Bronchial epithelial cell (primary cell): ENCODE data around the gene C16orf95. TPM values are rescaled to one million over a fixed set of nuclear protein-coding genes. Genes with fewer than 3 reads are reported as not detected.

Source experiments
- DNase-seq: peaks from one replicate; pipeline ENCODE4 v3.0.0-alpha.2; 2010; ENCODE audit warnings: low read depth
- FAIRE-seq: peaks from 2 replicates; lab custom pipeline; 2011; peaks lifted over from hg19 to GRCh38; lab: Jason Lieb, UNC
- H3K27me3 ChIP-seq: 2 replicates; pipeline ENCODE4 v1.5.1; 2011; ENCODE audit warnings: low read length; ENCODE audit not compliant: control insufficient read depth, insufficient read depth
- H3K36me3 ChIP-seq: 2 replicates; pipeline ENCODE4 v1.5.1; 2011; ENCODE audit warnings: low read length; ENCODE audit not compliant: control insufficient read depth, insufficient read depth
- H3K4me3 ChIP-seq: 2 replicates; pipeline ENCODE4 v1.5.1; 2011; ENCODE audit warnings: mild to moderate bottlenecking, low read depth, low read length, control low read depth
- CTCF ChIP-seq: IDR thresholded peaks from 2 replicates; pipeline ENCODE4 v1.5.1; 2011; ENCODE audit warnings: mild to moderate bottlenecking, moderate library complexity, low read length, control low read depth, inconsistent platforms; ENCODE audit not compliant: insufficient read depth, severe bottlenecking
- total RNA-seq: library from RNA; depleted of rRNA; stranded (reverse); fragments of >200 nt; gene quantifications from 2 replicates; pipeline ENCODE4 v1.2.1, GENCODE V29; 2014

The C16orf95 gene
- total RNA-seq, 1 donor from 2014 or later, result 0.79 TPM

DNA sequence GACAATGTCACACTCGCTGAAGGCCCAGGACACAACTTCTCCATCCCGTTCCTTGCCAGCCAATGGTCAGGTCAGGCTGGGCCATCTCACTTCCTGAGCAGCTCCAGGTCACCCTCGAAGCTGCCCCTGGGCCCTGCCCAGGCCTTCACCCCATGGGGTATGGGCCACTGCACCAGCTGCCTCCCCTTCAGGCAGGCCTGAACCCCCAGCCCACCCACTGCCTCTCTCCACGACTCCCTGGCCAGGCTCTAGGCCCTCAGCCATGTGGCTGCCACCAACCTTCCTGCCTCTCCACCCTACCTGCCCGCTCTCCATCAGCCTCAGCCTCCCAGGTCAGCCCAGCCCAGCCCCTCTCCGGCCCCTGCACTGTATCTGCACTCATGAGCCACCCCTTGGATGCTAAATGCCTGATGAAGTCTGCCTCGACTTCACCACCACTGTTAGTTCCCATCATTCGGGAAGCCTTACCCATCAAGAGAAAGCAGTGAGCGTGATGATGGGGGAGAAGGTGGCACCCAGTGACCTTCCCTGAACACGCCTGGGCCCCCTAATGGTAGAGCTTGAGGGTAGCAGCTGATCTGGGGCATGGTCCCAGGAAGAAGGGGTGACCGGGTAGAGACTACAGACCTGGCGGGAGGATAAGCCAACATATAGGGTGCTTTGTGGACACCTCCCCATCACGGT lies 30.9 kb upstream of the C16orf95 start:
- no peaks in the 10 kb centered on the region for H3K27me3 ChIP-seq
- DNase-seq (no peak), FAIRE-seq (no peak)
- H3K36me3 ChIP-seq, result peaks cover 27% of the 10 kb centered on the region
- H3K4me3 ChIP-seq, result no peak overlapping the region
- no peak for TF ChIP-seq CTCF

DNA sequence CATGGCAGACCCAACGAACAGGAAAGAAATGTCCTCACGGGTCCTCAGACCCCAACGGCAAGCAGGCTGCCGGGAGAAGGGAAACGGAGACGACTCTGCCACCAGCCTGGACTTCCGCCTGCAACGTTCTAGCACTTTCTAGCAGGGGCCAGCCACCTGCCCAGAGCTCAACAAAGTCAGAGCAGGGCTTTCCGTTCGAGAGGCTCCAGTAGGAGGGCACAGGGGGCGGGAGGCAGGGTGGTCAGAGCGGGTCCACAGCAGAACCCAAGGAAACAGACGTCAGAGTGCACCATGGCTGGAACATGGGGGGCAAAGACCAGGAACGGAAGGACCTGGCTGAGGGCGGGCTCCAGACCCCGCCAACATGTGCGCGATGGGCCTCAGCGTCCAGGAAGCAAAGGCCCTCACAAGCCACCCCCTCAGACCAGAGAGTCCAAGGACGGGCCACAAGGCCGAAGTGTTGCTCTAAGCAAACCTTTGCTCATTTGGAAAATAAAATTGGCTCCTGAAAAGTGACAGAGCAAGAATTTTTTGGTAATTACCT lies 29.4 kb upstream of the C16orf95 start:
- Histone ChIP-seq H3K27me3 (no peaks in the 10 kb centered on the region), H3K4me3 (no peak overlapping the region), H3K36me3 (peaks cover 36% of the 10 kb centered on the region)
- DNase-seq (no peak), FAIRE-seq (no peak)
- TF ChIP-seq CTCF, result no peak

- FAIRE-seq (no peak), DNase-seq (no peak)
- no peaks in the 10 kb centered on the region for H3K27me3 ChIP-seq
- no peak overlapping the region for H3K4me3 ChIP-seq
- H3K36me3 ChIP-seq, result peaks cover 36% of the 10 kb centered on the region
- no peak for TF ChIP-seq CTCF
Observed at GRCh38 chr16:87345726-87346424, 28.7 kb upstream of the C16orf95 start.

DNA sequence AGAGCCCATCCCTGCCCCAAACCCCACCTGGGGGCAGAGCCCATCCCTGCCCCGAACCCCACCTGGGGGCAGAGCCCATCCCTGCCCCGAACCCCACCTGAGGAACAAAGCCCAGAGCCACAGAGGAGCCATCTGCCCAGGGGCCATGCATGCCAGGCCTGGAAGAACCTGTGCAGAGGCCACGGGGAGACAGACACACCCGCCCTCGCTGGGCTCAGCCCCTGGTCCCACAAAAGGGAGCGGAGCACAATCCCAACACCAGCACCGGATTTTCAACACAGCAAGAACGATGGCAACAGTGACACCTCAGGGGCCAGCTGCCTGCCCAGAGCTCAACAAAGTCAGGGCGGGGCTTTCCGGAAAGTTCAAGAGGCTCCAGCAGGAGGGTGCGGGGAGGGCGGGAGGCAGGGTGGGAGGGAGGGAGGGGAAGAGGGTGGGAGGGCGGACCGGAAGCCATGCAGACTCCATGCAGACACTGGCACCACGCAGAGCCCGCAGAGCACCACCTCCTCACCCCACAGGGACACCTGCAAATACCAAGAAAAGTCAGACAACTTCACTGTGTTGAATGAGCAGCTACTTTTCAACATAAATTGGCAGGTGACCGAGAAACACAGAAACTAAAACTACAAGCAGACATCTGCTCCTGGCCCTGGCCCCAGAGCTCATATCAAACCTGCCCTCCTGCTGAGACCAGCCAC lies 27.9 kb upstream of the C16orf95 start:
- DNase-seq (peak; percentile 4), FAIRE-seq (no peak)
- Histone ChIP-seq H3K27me3 (no peaks in the 10 kb centered on the region), H3K36me3 (peaks cover 36% of the 10 kb centered on the region), H3K4me3 (no peak overlapping the region)
- TF ChIP-seq CTCF, result no peak

DNA sequence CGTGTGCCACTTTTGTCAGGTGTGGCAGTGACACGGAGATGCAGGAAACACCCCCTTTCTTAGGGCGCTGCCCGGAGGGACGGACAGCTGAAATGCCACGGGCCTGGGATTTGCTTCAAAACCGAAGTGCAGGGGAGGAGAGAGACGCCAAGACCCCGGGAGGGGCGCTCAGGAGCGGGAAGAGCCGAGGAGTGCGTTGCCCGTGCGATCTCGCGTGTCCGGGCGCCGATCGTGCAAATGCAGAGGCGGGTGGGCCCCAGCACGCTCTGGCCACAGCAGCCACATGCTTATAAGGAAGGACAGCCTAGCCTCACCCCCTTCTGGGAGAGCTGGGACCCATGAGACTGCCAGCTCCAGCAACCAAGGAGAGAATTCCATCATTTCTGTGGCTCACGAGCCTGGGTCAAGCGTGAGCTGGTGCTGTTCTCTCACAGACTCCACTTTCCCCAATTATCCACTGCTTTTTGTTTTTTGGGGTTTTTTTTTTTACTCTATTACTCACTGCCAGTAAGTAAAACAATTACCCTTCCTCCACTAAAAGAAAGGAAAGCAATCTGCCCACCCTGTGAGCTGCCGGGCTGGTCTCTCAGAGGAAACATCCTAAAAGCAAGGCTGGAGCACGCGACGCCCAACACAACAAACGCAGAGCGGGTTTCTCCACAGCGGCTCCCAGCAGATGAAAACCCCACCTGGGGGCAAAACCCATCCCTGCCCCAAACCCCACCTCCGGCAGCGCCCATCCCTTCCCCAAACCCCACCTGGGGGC lies 27.2 kb upstream of the C16orf95 start:
- FAIRE-seq, result no peak

More for the DNA sequence above, 27.2 kb upstream of the C16orf95 start:
- no peak for TF ChIP-seq CTCF
- peaks cover 38% of the 10 kb centered on the region for H3K36me3 ChIP-seq
- no peak overlapping the region for H3K4me3 ChIP-seq
- no peak for DNase-seq
- no peaks in the 10 kb centered on the region for H3K27me3 ChIP-seq
